ENCODE results near the gene EFTUD2. TPM values are rescaled to one million over a fixed set of nuclear protein-coding genes. Genes with fewer than 3 reads are reported as not detected.

Gene EFTUD2
- total and polyA plus RNA-seq, 2 of the 8 experiments (the other 6 are each of a cell fraction or from before 2014, with no cell fraction given): 118 to 195 TPM

DNA sequence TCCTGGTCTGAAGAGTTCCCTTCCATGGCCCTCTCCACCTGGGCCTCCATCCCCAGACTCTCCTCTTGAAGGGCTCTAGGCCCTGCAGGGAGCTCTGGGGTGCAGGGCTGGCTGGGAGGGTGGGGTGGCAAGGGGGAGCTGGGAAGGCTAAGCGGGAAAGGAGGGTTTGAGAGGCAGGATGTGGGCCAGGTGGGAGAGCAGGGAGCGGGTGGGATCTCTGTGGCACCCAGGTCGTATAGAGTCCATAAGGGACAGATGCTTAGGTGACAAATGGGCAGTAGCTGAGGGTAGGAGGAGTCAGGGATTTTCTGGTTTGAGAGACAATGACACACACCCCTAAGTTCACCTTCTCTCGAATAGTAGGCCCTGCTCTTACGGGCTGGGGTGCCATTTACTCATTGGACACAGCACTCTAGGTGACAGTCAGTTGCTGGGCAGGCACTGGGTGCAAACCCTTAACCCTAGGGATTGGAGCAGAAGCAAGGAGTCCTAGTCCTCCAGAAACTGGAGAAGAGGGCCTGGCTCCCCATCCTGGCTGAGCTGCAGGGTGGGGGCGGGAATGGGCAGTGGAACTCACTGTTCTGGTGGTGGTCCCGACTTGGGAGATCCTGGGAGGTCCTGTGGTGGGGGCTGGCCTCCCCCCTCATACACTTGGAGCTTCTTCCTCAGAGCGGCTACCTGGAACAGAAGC lies 33.0 kb upstream of the EFTUD2 start:
- Histone ChIP-seq H4K5ac (ENCODE audit: insufficient read length, low read depth, low read length) (no peak overlapping the region), H3K4me3 (ENCODE audit: extremely low read depth in 1 of 4, insufficient read depth in 2 of 4, low read depth in 3 of 4, low read length in 4 of 4) (no peak overlapping the region), H3K4ac (replicated peaks; ENCODE audit: insufficient read length, low read depth, low read length) (no peak overlapping the region), H2BK15ac (ENCODE audit: low read length) (no peak overlapping the region), H3K27ac (ENCODE audit: low read depth, low read length) (no peak overlapping the region), H3K14ac (ENCODE audit: insufficient read length) (no peak overlapping the region), H3K23ac (ENCODE audit: insufficient read length) (no peak overlapping the region), H3K9me3 (ENCODE audit: insufficient read depth in 2 of 2, low read depth in 1 of 2, low read length in 1 of 2) (no peaks in the 10 kb centered on the region), H3K9ac (replicated peaks in 1 of 4; ENCODE audit: extremely low read depth in 1 of 4, low read depth in 3 of 4, low read length in 3 of 4) (no peak overlapping the region), H3K4me2 (ENCODE audit: insufficient read depth in 1 of 2, low read depth in 2 of 2, low read length in 2 of 2) (no peak overlapping the region), H3K18ac (ENCODE audit: extremely low read depth, low read length) (no peak overlapping the region), H2AFZ (ENCODE audit: low read length) (no peak overlapping the region), H3K27me3 (replicated peaks in 1 of 4; ENCODE audit: control insufficient read depth in 3 of 4, extremely low read depth in 1 of 4, insufficient read depth in 3 of 4, low read length in 3 of 4) (no peaks in the 10 kb centered on the region), H3K79me2 (ENCODE audit: control insufficient read depth in 1 of 2, insufficient read depth in 2 of 2, low read length in 2 of 2) (no peaks in the 10 kb centered on the region), H4K20me1 (replicated peaks in 1 of 2; ENCODE audit: control insufficient read depth in 1 of 2, insufficient read depth in 2 of 2, low read length in 2 of 2) (peaks cover 0 to 13% of the 10 kb centered on the region in 2 experiments), H2BK20ac (ENCODE audit: low read length) (no peak overlapping the region), H3K79me1 (ENCODE audit: low read depth, low read length) (peaks cover 2% of the 10 kb centered on the region; the same call in 1 of the 2 replicates), H2BK5ac (ENCODE audit: low read depth, low read length) (no peak overlapping the region), H3K56ac (replicated peaks; ENCODE audit: insufficient read length, low read depth, low read length) (no peak overlapping the region), H3K36me3 (ENCODE audit: control insufficient read depth in 2 of 4, insufficient read depth in 4 of 4, low read length in 3 of 4) (peaks cover 34 to 71% (median 65%) of the 10 kb centered on the region in 4 experiments), H3K4me1 (replicated peaks in 1 of 4; ENCODE audit: control insufficient read depth in 3 of 4, insufficient read depth in 4 of 4, low read length in 3 of 4) (no peaks in the 10 kb centered on the region), H4K91ac (replicated peaks; ENCODE audit: insufficient read length, low read length) (no peak overlapping the region), H2AK5ac (ENCODE audit: low read depth, low read length) (no peak overlapping the region), H3K23me2 (ENCODE audit: low read depth, low read length) (no peaks in the 10 kb centered on the region), H2BK120ac (replicated peaks; ENCODE audit: low read depth, low read length) (no peak overlapping the region), H4K8ac (ENCODE audit: extremely low read depth, insufficient read depth, low read length) (peak overlapping the region; percentile 14; the same call in 1 of the 2 replicates), H2BK12ac (ENCODE audit: low read depth, low read length) (no peak overlapping the region)
- no peak for TF ChIP-seq JUND (IDR thresholded peaks at IDR 0.05; ENCODE audit: low read length)
- TF ChIP-seq SP1 (IDR thresholded peaks at IDR 0.05; ENCODE audit: low read depth, low read length): no peak
- no peak for TF ChIP-seq ASH2L (IDR thresholded peaks at IDR 0.05; ENCODE audit: low read length)
- FAIRE-seq (no peak), DNase-seq (ENCODE audit: low read depth in 1 of 2, low spot score in 2 of 2) (no peak)
- ChIA-PET CTCF (ENCODE audit: partially characterized antibody) (interaction anchor here (1.1 to 3.7 kb wide), 7 partner anchors 9 to 102 kb away, joined by 3 to 19 read pairs (median 4); partner anchors contain the start of gene KIF18B), POLR2A (ENCODE audit: partially characterized antibody) (interaction anchor here (1.1 to 2.2 kb wide), 4 partner anchors 11 to 27 kb away, joined by 3 to 6 read pairs (median 4); no protein-coding TSS in a partner anchor)
- WGBS, 2 experiments (ENCODE audit: extremely low coverage in 1 of 2, insufficient coverage in 1 of 2, insufficient read length in 1 of 2, insufficient replicate concordance in 2 of 2, low coverage in 1 of 2, low lambda C conversion rate in 2 of 2, missing lambda C conversion rate in 1 of 2): 92% methylated on average over 8 of the region's 8 CpGs; no CpG with 5 or more reads in 1 of the 2 experiments
